ENCODE measurements around the gene CNIH2.

The CNIH2 gene

DNA sequence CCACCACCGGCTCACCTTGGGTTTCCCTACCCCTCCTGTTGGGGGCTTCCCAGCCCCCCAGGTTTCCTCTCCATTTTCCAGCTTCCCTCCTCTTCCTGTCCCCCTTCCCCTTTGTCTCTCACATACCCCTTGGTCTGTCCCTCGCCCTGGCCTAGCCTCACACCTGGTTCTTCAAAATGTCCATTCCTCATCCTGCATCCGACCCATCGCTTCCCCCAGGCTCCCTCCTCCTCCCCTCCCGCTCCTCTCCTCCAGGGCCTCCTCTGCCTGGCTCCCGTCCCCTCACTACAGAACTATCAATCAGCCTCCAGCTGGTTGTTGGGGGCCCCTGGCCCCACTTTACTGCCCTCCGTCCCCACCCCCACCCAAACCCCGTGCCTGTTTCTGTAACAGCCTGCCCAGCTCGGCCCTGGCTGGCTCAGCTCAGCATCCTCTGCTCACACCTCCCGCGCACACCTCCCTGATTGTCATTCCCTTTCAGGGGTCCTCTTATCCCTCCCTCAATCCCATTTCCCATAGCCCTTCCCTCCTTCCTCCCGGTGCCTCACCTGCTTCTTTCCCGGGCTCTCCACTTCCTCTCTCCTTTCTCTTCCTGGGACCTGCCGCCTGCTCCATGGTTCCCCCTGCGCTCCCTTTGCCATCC lies 1.2 kb downstream of the CNIH2 start (continued):
- TF ChIP-seq, protein P1, sequence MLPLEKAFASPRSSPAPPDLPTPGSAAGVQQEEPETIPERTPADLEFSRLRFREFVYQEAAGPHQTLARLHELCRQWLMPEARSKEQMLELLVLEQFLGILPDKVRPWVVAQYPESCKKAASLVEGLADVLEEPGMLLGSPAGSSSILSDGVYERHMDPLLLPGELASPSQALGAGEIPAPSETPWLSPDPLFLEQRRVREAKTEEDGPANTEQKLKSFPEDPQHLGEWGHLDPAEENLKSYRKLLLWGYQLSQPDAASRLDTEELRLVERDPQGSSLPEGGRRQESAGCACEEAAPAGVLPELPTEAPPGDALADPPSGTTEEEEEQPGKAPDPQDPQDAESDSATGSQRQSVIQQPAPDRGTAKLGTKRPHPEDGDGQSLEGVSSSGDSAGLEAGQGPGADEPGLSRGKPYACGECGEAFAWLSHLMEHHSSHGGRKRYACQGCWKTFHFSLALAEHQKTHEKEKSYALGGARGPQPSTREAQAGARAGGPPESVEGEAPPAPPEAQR (tag by site-specific recombination; IDR thresholded peaks at IDR 0.05): no peak
- TF ChIP-seq, protein P2, sequence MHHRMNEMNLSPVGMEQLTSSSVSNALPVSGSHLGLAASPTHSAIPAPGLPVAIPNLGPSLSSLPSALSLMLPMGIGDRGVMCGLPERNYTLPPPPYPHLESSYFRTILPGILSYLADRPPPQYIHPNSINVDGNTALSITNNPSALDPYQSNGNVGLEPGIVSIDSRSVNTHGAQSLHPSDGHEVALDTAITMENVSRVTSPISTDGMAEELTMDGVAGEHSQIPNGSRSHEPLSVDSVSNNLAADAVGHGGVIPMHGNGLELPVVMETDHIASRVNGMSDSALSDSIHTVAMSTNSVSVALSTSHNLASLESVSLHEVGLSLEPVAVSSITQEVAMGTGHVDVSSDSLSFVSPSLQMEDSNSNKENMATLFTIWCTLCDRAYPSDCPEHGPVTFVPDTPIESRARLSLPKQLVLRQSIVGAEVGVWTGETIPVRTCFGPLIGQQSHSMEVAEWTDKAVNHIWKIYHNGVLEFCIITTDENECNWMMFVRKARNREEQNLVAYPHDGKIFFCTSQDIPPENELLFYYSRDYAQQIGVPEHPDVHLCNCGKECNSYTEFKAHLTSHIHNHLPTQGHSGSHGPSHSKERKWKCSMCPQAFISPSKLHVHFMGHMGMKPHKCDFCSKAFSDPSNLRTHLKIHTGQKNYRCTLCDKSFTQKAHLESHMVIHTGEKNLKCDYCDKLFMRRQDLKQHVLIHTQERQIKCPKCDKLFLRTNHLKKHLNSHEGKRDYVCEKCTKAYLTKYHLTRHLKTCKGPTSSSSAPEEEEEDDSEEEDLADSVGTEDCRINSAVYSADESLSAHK (tag by site-specific recombination; IDR thresholded peaks at IDR 0.05): no peak

DNA sequence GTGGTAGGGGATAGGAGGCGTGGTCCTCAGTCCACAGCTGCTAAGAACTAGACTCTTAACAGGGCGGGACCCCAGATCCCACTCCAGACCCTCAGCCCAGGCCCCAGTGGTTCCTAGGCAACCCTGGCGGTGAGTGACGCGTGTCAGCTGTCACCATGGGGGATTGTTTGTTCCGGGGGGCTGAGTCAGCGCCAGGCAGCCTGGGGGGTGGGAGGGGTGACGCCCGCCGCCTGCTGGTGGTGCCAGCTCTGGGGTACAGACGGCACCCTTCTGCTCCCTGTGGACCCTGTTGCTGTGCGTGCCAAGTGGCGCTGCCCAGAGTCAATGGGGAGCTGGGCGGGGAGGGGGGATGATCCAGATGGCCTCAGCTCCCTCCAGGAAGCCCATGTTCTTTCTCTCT lies 2.5 kb downstream of the CNIH2 start:
- POLR2A ChIA-PET: interaction anchor here (1.3 to 1.7 kb wide), 2 partner anchors 9 to 12 kb away, joined by 5 to 12 read pairs; partner anchors contain the start of genes RAB1B and YIF1A
- CTCF ChIA-PET: interaction anchor here (0.6 to 3.8 kb wide), 7 partner anchors 9 to 128 kb away, joined by 3 to 24 read pairs (median 3); partner anchors contain the start of gene YIF1A
- H3K4me3 ChIP-seq (ENCODE audit: low read depth, low read length): no peak overlapping the region

DNA sequence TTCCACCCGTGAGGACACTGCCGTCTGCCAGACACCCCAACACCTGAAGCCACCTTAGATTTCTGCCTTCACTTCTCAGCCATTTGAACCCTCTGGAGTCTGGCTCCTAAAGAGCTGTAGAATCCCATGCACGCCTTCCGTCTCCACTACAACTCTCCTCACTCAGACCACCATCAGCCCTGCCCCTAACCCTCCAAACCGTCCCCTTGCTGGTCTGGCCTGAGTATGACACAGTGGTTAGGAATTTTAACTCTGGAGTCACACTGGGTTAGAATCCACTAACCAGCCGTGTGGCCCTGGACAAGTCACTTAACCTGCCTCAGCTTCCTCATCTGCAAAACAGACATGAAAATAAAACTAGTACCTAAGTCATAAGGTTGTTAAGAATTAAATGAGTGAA lies 3.0 kb downstream of the CNIH2 start:
- H3K4me1 ChIP-seq (ENCODE audit: control insufficient read depth, insufficient read depth, low read length): no peaks in the 10 kb centered on the region
- no peak overlapping the region for H3K27ac ChIP-seq (ENCODE audit: extremely low read depth, low read depth, low read length)
- ChIA-PET POLR2A (interaction anchor here (1.3 to 1.7 kb wide), 2 partner anchors 8 to 13 kb away, joined by 5 to 12 read pairs; partner anchors contain the start of genes RAB1B and YIF1A), CTCF (interaction anchor here (0.7 to 3.8 kb wide), 8 partner anchors 9 to 221 kb away, joined by 3 to 24 read pairs (median 4); partner anchors contain the start of genes RIN1 and YIF1A)
- H3K9me3 ChIP-seq (ENCODE audit: control insufficient read depth, insufficient read depth, low read depth, low read length): no peaks in the 10 kb centered on the region
- peaks cover 0 to 29% of the 10 kb centered on the region in 2 experiments; a peak in 1 of 3 replicates for H3K36me3 ChIP-seq (ENCODE audit: control insufficient read depth in 2 of 2, insufficient read depth in 1 of 2, low read length in 2 of 2)
- no peak overlapping the region for H3K4me3 ChIP-seq (ENCODE audit: low read depth, low read length)
- no peak for TF ChIP-seq ZFP37 (tag by site-specific recombination; IDR thresholded peaks at IDR 0.05)
- peak; percentile 32; the same call in 1 of the 2 replicates for TF ChIP-seq ZNF600 (tag by site-specific recombination; IDR thresholded peaks at IDR 0.05)

More for the DNA sequence above, 2.5 kb downstream of the CNIH2 start:
- H3K4me1 ChIP-seq (ENCODE audit: control insufficient read depth, insufficient read depth, low read length): no peaks in the 10 kb centered on the region
- H3K36me3 ChIP-seq (ENCODE audit: control insufficient read depth in 2 of 2, insufficient read depth in 1 of 2, low read length in 2 of 2): peaks cover 0 to 29% of the 10 kb centered on the region in 2 experiments; a peak in 1 of 3 replicates
- H3K9me3 ChIP-seq (ENCODE audit: control insufficient read depth, insufficient read depth, low read depth, low read length): no peaks in the 10 kb centered on the region
- TF ChIP-seq ZIC2 (tag by site-specific recombination; IDR thresholded peaks at IDR 0.05) (peak; percentile 25; the same call in 1 of the 2 replicates), ZNF768 (tag by site-specific recombination; IDR thresholded peaks at IDR 0.05) (no peak), ZNF394 (tag by site-specific recombination; IDR thresholded peaks at IDR 0.05; ENCODE audit: borderline replicate concordance) (no peak), ZNF175 (tag by site-specific recombination; IDR thresholded peaks at IDR 0.05) (no peak), SP2 (tag by site-specific recombination; IDR thresholded peaks at IDR 0.05) (0 out of 2 replicates have a peak, but pooled peaks have one; percentile 3)
- no peak overlapping the region for H3K27ac ChIP-seq (ENCODE audit: extremely low read depth, low read depth, low read length)

DNA sequence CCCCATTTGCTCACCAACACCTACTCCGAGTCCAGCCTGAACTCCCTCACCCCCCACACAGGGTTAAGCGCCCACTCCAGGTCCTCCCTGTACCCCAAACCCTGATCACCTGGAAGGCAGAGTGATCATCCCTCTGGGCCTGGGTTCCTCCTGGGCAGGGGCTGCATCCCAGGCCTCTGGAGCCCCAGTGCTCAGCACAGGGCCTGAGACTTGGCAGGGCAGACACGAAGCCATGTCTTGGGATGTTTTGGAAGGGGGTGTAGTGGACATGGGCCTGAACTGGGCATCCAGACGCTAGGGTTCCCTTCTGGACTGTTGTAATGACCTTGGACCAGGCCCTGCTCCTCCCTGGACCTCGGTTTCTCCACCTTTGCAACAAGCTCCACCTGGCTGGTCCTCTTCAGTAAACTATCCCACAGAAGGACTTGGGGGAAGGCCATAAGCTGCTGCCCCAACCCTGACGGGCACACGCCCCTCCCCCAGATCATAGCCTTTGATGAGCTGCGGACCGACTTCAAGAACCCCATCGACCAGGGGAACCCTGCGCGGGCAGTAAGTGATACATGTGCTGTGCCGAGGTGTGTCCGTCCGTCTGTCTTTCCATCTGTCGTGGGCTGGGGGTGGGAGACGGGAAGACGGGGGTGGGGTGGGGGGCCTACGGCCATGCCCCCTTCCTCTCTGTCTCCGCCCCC lies 3.9 kb downstream of the CNIH2 start:
- Histone ChIP-seq H3K9me3 (ENCODE audit: control insufficient read depth, insufficient read depth, low read depth, low read length) (no peaks in the 10 kb centered on the region), H3K4me1 (ENCODE audit: control insufficient read depth, insufficient read depth, low read length) (no peaks in the 10 kb centered on the region), H3K36me3 (ENCODE audit: control insufficient read depth in 2 of 2, insufficient read depth in 1 of 2, low read length in 2 of 2) (peaks cover 0 to 29% of the 10 kb centered on the region in 2 experiments; a peak in 1 of 3 replicates), H3K27ac (ENCODE audit: extremely low read depth, low read depth, low read length) (no peak overlapping the region), H3K4me3 (ENCODE audit: low read depth, low read length) (no peak overlapping the region)
- ChIA-PET CTCF (interaction anchor here (0.7 to 3.8 kb wide), 13 partner anchors 11 to 222 kb away, joined by 3 to 24 read pairs (median 4); partner anchors contain the start of gene RAB1B), POLR2A (interaction anchor here (1.2 to 1.6 kb wide), 2 partner anchors 9 to 14 kb away, joined by 4 to 8 read pairs; partner anchors contain the start of gene RAB1B)
- TF ChIP-seq ZNF596 (tag by site-specific recombination; IDR thresholded peaks at IDR 0.05) (no peak), ZEB2 (tag by site-specific recombination; IDR thresholded peaks at IDR 0.05) (no peak), ZNF76 (tag by site-specific recombination; IDR thresholded peaks at IDR 0.05; ENCODE audit: borderline replicate concordance, low read depth) (no peak), ZNF433 (tag by site-specific recombination; IDR thresholded peaks at IDR 0.05; ENCODE audit: low read depth) (no peak), ZNF521 (tag by site-specific recombination; IDR thresholded peaks at IDR 0.05) (no peak), ZNF112 (tag by site-specific recombination; IDR thresholded peaks at IDR 0.05) (no peak)
- TF ChIP-seq, protein P3, sequence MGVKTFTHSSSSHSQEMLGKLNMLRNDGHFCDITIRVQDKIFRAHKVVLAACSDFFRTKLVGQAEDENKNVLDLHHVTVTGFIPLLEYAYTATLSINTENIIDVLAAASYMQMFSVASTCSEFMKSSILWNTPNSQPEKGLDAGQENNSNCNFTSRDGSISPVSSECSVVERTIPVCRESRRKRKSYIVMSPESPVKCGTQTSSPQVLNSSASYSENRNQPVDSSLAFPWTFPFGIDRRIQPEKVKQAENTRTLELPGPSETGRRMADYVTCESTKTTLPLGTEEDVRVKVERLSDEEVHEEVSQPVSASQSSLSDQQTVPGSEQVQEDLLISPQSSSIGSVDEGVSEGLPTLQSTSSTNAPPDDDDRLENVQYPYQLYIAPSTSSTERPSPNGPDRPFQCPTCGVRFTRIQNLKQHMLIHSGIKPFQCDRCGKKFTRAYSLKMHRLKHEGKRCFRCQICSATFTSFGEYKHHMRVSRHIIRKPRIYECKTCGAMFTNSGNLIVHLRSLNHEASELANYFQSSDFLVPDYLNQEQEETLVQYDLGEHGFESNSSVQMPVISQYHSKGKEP (tag by site-specific recombination; IDR thresholded peaks at IDR 0.05): no peak
- TF ChIP-seq, protein P4, sequence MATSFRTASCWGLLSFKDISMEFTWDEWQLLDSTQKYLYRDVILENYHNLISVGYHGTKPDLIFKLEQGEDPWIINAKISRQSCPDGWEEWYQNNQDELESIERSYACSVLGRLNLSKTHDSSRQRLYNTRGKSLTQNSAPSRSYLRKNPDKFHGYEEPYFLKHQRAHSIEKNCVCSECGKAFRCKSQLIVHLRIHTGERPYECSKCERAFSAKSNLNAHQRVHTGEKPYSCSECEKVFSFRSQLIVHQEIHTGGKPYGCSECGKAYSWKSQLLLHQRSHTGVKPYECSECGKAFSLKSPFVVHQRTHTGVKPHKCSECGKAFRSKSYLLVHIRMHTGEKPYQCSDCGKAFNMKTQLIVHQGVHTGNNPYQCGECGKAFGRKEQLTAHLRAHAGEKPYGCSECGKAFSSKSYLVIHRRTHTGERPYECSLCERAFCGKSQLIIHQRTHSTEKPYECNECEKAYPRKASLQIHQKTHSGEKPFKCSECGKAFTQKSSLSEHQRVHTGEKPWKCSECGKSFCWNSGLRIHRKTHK (tag by site-specific recombination; IDR thresholded peaks at IDR 0.05): no peak
